Measurements from ENCODE around the gene LIF. TPM values are rescaled to one million over a fixed set of nuclear protein-coding genes. Genes with fewer than 3 reads are reported as not detected.

Gene LIF
- total and polyA plus RNA-seq, 7 donors = 0.28 to 10.3 (median 1.6) TPM

DNA sequence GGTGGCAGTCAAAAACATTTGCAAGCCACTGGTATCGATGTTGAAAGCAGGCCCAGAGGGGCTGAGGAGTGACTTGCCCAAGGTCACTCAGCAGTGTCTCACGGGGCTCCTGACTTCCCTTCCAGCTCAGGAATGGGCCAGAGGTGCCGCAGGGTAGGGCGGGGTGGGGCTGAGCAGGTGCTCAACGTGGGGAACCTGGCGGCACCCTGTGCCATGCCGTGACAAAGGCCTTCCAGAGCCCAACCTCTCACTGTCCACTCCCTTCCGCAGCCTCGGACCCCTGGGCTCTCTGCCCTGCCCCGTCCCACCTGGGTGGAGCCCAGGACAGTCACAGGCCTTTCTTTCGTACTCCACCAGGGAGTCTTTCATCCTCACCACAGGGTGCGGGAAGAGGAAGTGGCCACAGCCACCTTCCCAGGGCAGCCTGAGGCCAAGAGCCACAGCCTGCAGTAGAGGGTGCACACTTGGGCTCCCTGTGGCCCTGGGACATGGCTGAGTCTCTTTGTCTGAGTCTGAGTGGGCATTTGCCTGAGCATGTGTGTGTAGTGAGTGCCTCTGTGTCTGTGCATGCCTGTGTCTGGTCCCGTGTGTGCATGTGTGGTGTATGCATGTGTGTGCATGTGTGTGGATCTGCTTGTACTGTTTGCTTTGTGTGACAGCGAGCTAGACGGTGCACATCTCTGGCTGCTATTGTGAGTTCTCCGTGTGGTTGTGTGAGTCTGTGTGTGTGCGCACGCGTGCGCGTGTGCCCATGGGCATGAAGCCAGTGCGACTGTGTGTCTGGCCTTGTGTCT lies 6.0 kb upstream of the LIF start:
- H3K27me3 ChIP-seq = peaks cover 0 to 18% (median 0%) of the 10 kb centered on the region in 3 donors
- no peaks in the 10 kb centered on the region for H3K9me3 ChIP-seq
- H3K4me3 ChIP-seq = peak overlapping the region in 2 of 4 donors; percentile 3 to 13
- H3K4me1 ChIP-seq = peaks cover 0 to 30% (median 25%) of the 10 kb centered on the region in 4 donors
- intact Hi-C loops (cut with DNase I) = no loop called here
- H3K36me3 ChIP-seq = no peaks in the 10 kb centered on the region
- TF ChIP-seq EP300 (IDR thresholded peaks at IDR 0.05) (no peak), POLR2A (IDR thresholded peaks at IDR 0.05) (no peak), POLR2AphosphoS5 (IDR thresholded peaks at IDR 0.05) (no peak)
- TF ChIP-seq, protein P1, sequence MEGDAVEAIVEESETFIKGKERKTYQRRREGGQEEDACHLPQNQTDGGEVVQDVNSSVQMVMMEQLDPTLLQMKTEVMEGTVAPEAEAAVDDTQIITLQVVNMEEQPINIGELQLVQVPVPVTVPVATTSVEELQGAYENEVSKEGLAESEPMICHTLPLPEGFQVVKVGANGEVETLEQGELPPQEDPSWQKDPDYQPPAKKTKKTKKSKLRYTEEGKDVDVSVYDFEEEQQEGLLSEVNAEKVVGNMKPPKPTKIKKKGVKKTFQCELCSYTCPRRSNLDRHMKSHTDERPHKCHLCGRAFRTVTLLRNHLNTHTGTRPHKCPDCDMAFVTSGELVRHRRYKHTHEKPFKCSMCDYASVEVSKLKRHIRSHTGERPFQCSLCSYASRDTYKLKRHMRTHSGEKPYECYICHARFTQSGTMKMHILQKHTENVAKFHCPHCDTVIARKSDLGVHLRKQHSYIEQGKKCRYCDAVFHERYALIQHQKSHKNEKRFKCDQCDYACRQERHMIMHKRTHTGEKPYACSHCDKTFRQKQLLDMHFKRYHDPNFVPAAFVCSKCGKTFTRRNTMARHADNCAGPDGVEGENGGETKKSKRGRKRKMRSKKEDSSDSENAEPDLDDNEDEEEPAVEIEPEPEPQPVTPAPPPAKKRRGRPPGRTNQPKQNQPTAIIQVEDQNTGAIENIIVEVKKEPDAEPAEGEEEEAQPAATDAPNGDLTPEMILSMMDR (IDR thresholded peaks at IDR 0.05) = no peak
- 19 to 64% methylated on average over 22 of the region's 22 CpGs for WGBS, 2 donors
- peak overlapping the region in 2 of 4 donors; percentile 22 to 27 for H3K27ac ChIP-seq
- DNase-seq = no peak

DNA sequence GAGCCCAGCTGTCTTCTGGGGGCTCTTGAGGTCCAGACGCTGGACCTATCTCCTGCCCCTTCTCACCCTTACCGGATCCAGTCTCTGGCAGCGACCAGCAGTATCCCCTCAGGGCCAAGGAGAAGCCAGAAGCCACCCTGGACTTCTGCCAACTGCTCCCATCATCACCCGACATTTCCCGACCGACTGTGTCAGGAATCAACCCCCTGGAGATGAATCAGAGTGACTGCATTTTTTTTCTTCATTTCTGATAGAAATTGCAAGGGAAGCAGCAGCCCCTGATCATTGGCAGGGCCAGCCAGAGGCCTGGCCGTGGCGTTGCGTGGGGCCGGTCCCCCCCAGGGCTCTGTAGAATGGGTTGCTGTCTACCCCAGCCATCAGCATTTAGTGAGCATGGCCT lies 5.2 kb upstream of the LIF start:
- Histone ChIP-seq H3K4me1 (peaks cover 0 to 33% (median 28%) of the 10 kb centered on the region in 4 donors), H3K9me3 (no peaks in the 10 kb centered on the region), H3K36me3 (no peaks in the 10 kb centered on the region), H3K27me3 (peaks cover 0 to 27% (median 4%) of the 10 kb centered on the region in 3 donors), H3K4me3 (no peak overlapping the region), H3K27ac (no peak overlapping the region)
- TF ChIP-seq, protein P1 (IDR thresholded peaks at IDR 0.05) = no peak
- TF ChIP-seq POLR2AphosphoS5 (IDR thresholded peaks at IDR 0.05) (no peak), POLR2A (IDR thresholded peaks at IDR 0.05) (no peak), EP300 (IDR thresholded peaks at IDR 0.05) (no peak)
- no peak for DNase-seq
- 84 to 86% methylated on average over 10 of the region's 10 CpGs for WGBS, 2 donors
- intact Hi-C loops (cut with DNase I) = no loop called here

DNA sequence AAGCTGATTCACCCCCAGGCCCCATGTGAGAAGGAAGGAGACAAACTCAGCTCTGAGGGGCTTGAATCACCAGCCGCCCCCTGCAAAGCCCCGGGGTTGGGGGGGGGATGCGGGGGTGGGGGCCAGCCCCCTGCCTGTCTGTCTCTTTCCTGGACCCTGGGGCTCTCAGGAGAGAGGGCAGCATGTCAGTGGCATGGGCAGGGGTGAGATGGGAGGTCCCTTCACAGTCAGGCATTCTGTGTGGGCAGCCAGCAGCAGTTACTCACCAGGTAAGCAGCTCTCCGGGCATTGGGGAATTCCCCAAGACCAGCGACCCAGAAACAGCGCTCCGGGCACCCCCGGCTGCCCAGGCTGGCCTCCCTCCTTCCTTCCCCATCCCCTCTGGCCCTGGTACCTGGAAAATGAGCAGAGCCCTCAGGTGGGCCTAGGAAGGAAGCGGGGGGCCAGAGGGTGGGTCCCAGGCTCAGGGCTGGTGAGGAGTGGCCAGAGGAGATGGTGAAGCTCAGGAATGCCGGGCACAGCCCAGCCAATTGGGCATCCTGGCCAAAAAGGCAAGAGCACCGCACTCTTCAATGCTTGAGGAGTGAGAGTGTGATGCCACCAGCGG lies 4.2 kb upstream of the LIF start:
- no peak overlapping the region for H3K27ac ChIP-seq
- H3K27me3 ChIP-seq = peaks cover 0 to 36% (median 14%) of the 10 kb centered on the region in 3 donors
- H3K36me3 ChIP-seq = no peaks in the 10 kb centered on the region
- 57 to 67% methylated on average over 12 of the region's 12 CpGs for WGBS, 2 donors
- TF ChIP-seq POLR2AphosphoS5 (IDR thresholded peaks at IDR 0.05) (no peak), EP300 (IDR thresholded peaks at IDR 0.05) (no peak), POLR2A (IDR thresholded peaks at IDR 0.05) (no peak)
- TF ChIP-seq, protein P1 (IDR thresholded peaks at IDR 0.05) = no peak
- H3K9me3 ChIP-seq = no peaks in the 10 kb centered on the region
- H3K4me3 ChIP-seq = no peak overlapping the region
- no peak for DNase-seq
- intact Hi-C loops (cut with DNase I) = no loop called here
- peaks cover 0 to 37% (median 31%) of the 10 kb centered on the region in 4 donors for H3K4me1 ChIP-seq

DNA sequence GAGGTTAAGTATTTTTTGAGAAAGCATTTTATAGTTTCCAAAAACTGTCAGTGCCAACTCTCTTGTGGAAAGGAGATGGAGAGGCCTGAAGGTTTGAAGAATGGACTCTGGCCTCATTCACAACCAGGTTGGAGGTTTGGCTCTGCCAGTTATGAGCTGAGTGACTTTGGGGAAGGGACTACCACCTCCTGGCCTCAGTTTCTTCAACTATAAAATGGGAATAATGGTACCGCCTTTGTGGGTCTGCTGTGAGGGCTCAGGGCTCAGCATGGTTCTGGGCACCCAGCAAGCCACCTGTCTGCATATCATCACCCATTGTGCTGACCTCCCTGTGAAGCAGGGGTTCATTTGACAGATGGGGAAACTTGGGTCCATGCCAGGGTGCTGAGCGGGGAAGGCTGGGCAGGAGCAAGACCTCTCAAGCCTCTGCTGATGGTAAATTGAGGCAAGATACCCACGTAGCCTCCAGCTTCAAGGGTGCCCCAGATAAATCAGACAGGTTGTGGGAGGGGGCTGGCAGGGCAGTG lies 3.5 kb upstream of the LIF start:
- peaks cover 0 to 38% (median 32%) of the 10 kb centered on the region in 4 donors for H3K4me1 ChIP-seq

More for the DNA sequence above, 3.5 kb upstream of the LIF start:
- 92 to 96% methylated on average over 3 of the region's 3 CpGs for WGBS, 2 donors
- no peak overlapping the region for H3K27ac ChIP-seq
- H3K4me3 ChIP-seq = no peak overlapping the region
- H3K36me3 ChIP-seq = no peaks in the 10 kb centered on the region
- intact Hi-C loops (cut with DNase I) = no loop called here
- TF ChIP-seq POLR2AphosphoS5 (IDR thresholded peaks at IDR 0.05) (no peak), EP300 (IDR thresholded peaks at IDR 0.05) (no peak), POLR2A (IDR thresholded peaks at IDR 0.05) (no peak)
- TF ChIP-seq, protein P1 (IDR thresholded peaks at IDR 0.05) = no peak
- peaks cover 0 to 43% (median 21%) of the 10 kb centered on the region in 3 donors for H3K27me3 ChIP-seq
- DNase-seq = no peak
- H3K9me3 ChIP-seq = no peaks in the 10 kb centered on the region
